Measurements from ENCODE around the gene IGSF6. TPM values are rescaled to one million over a fixed set of nuclear protein-coding genes. Genes with fewer than 3 reads are reported as not detected.
"Not testable (repeated sequence)": the region's sequence is repeated elsewhere in the genome, so short reads cannot be mapped to it uniquely, and the experiment has no call there.

Gene IGSF6
- total RNA-seq, 1 experiment from 2014 or later = not detected

GRCh38 chr16:21629616-21630539 lies 22.5 kb downstream of the IGSF6 start:
- DNase-seq (ENCODE audit: low read depth) = not testable (repeated sequence)

GRCh38 chr16:21628772-21629171 lies 23.6 kb downstream of the IGSF6 start:
- DNase-seq (ENCODE audit: low read depth) = peak; percentile 36

GRCh38 chr16:21628121-21628726 lies 24.2 kb downstream of the IGSF6 start:
- DNase-seq (ENCODE audit: low read depth) = no peak

GRCh38 chr16:21626659-21627277 lies 25.6 kb downstream of the IGSF6 start:
- peak; percentile 91 for DNase-seq (ENCODE audit: low read depth)

- no peak for DNase-seq (ENCODE audit: low read depth)
Observed at GRCh38 chr16:21625026-21625425, 27.4 kb downstream of the IGSF6 start.

- no peak for DNase-seq (ENCODE audit: low read depth)
Observed at GRCh38 chr16:21622545-21622944, 29.9 kb downstream of the IGSF6 start.

- DNase-seq (ENCODE audit: low read depth) = no peak
Observed at GRCh38 chr16:21620592-21620991, 31.8 kb downstream of the IGSF6 start.

- DNase-seq (ENCODE audit: low read depth) = no peak
Observed at GRCh38 chr16:21619765-21620425, 32.5 kb downstream of the IGSF6 start.

GRCh38 chr16:21618281-21618680 lies 34.1 kb downstream of the IGSF6 start:
- no peak for DNase-seq (ENCODE audit: low read depth)

- DNase-seq (ENCODE audit: low read depth) = no peak
Observed at GRCh38 chr16:21617607-21618006, 34.8 kb downstream of the IGSF6 start.

GRCh38 chr16:21614896-21615295 lies 37.5 kb downstream of the IGSF6 start:
- no peak for DNase-seq (ENCODE audit: low read depth)

GRCh38 chr16:21613781-21614180 lies 38.6 kb downstream of the IGSF6 start:
- no peak for DNase-seq (ENCODE audit: low read depth)

- DNase-seq (ENCODE audit: low read depth) = no peak
Observed at GRCh38 chr16:21613361-21613760, 39.0 kb downstream of the IGSF6 start.

GRCh38 chr16:21611556-21612384 lies 40.6 kb downstream of the IGSF6 start:
- DNase-seq (ENCODE audit: low read depth) = no peak

- no peak for DNase-seq (ENCODE audit: low read depth)
Observed at GRCh38 chr16:21611198-21611555, 41.2 kb downstream of the IGSF6 start.

GRCh38 chr16:21610766-21611165 lies 41.6 kb downstream of the IGSF6 start:
- DNase-seq (ENCODE audit: low read depth) = no peak

GRCh38 chr16:21610006-21610544 lies 42.3 kb downstream of the IGSF6 start:
- no peak for DNase-seq (ENCODE audit: low read depth)

- DNase-seq (ENCODE audit: low read depth) = no peak
Observed at GRCh38 chr16:21608639-21609328, 43.6 kb downstream of the IGSF6 start.

- DNase-seq (ENCODE audit: low read depth) = not testable (repeated sequence)
Observed at GRCh38 chr16:21605848-21606247, 46.6 kb downstream of the IGSF6 start.

- no peak for DNase-seq (ENCODE audit: low read depth)
Observed at GRCh38 chr16:21603928-21604327, 48.5 kb downstream of the IGSF6 start.

All from HT1080 (cell line).